Measurements from ENCODE around the gene VILL.

GRCh38 chr3:37969596-37970100 lies 20.9 kb upstream of the VILL start:
- TF ChIP-seq CTCF (IDR thresholded peaks at IDR 0.05) (no peak), POLR2A (IDR thresholded peaks at IDR 0.05) (no peak)
